Stomach (tissue), 9 donors: ENCODE measurements around the gene RSL24D1. TPM values are rescaled to one million over a fixed set of nuclear protein-coding genes. Genes with fewer than 3 reads are reported as not detected.
"Not testable (repeated sequence)": the region's sequence is repeated elsewhere in the genome, so short reads cannot be mapped to it uniquely, and the experiment has no call there.

Experiments
- DNase-seq, 2 donors: peaks; one replicate each; pipeline versions ENCODE4 v3.0.0 to v3.0.0-alpha.2; 2013 to 2019
- H3K27ac ChIP-seq, 5 donors: fragments of 200-600 bp in 4 of 5; sonication (generic) in 4 of 5; one replicate each; pipeline ENCODE4 v1.5.1; 2013 to 2019; ENCODE audit warnings: mild to moderate bottlenecking in 1 of 5, moderate library complexity in 1 of 5
- H3K27me3 ChIP-seq, 3 donors: fragments of 200-600 bp; sonication (generic); one replicate each; pipeline ENCODE4 v1.5.1; 2017 to 2019; ENCODE audit warnings: mixed run types in 1 of 3
- H3K36me3 ChIP-seq, 4 donors: fragments of 200-600 bp; sonication (generic); 1 replicate in 3 of 4; 2 replicates in 1 of 4; pipeline ENCODE4 v1.5.1; 2016 to 2019
- H3K4me1 ChIP-seq, 4 donors: fragments of 200-600 bp; sonication (generic); one replicate each; pipeline ENCODE4 v1.5.1; 2016 to 2019
- H3K4me3 ChIP-seq, 4 donors: fragments of 200-600 bp; sonication (generic) in 3 of 4; one replicate each; pipeline ENCODE4 v1.5.1; 2016 to 2019; ENCODE audit warnings: mild to moderate bottlenecking in 1 of 4
- H3K9me3 ChIP-seq, 4 donors: fragments of 200-600 bp; sonication (generic); one replicate each; pipeline ENCODE4 v1.5.1; 2016 to 2019
- CTCF ChIP-seq, 7 experiments: fragments of 450-650 bp in 4 of 7; fragments of 200-600 bp in 3 of 7; sonication (generic) in 3 of 7; IDR thresholded peaks; one replicate each; pipeline ENCODE4 v1.5.1; 2016 to 2019; ENCODE audit warnings: antibody characterized with exemption in 7 of 7, control low read depth in 2 of 7, mild to moderate bottlenecking in 1 of 7
- EP300 ChIP-seq: sonication (generic); formaldehyde crosslinking; IDR thresholded peaks from one replicate; pipeline ENCODE4 v1.6.1; 2017; ENCODE audit warnings: antibody characterized with exemption
- POLR2A ChIP-seq, 4 donors: fragments of 450-650 bp; IDR thresholded peaks; one replicate each; pipeline ENCODE4 v1.6.1; 2016; ENCODE audit warnings: antibody characterized with exemption in 4 of 4, control low read depth in 2 of 4, mild to moderate bottlenecking in 1 of 4, moderate library complexity in 1 of 4
- POLR2AphosphoS5 ChIP-seq, 3 donors: sonication (generic); formaldehyde crosslinking; IDR thresholded peaks; one replicate each; pipeline ENCODE4 v1.6.1; 2016; ENCODE audit warnings: antibody characterized with exemption in 3 of 3
- WGBS, 5 donors: extraction: QIAGEN DNeasy Blood & Tissue Kit in 3 of 5; methylation state at CpG; one replicate each; pipeline versions ENCODE4 v1.1.5 to v1.1.7; 2013 to 2018; 5-methylcytosine and 5-hydroxymethylcytosine counted together
- intact Hi-C: fragments of 100-400 bp; cut with DNase I; formaldehyde crosslinking; loops from one replicate; pipeline ENCODE4 v1.15.1; 2023; ENCODE audit warnings: low total_unique reads
- polyA plus RNA-seq, 3 donors: library from polyadenylated mRNA; stranded (reverse); fragments of 200-250 nt; gene quantifications; one replicate each; pipeline ENCODE4 v1.2.3, GENCODE V29; 2013
- total RNA-seq, 5 donors: library from RNA; depleted of rRNA; stranded (reverse); fragments of >200 nt; gene quantifications; one replicate each; pipeline versions ENCODE4 v1.1.0 to v1.2.3, GENCODE V29; 2014 to 2016
- donor health status: healthy with polysubstance abuse.
- donor health status: Bipolar disorder and iron deficiency.
- donor health status: healthy.

RSL24D1 gene
- total and polyA plus RNA-seq, 8 donors = 22.2 to 187 (median 87.5) TPM

GRCh38 chr15:55151631-55152030 lies 45.1 kb downstream of the RSL24D1 start:
- 49 to 60% (median 51%) methylated on average over 3 of the region's 3 CpGs for WGBS, 5 donors
- no peak for DNase-seq
- Histone ChIP-seq H3K27ac (no peak overlapping the region), H3K36me3 (no peaks in the 10 kb centered on the region), H3K4me3 (no peak overlapping the region), H3K4me1 (no peaks in the 10 kb centered on the region), H3K27me3 (no peaks in the 10 kb centered on the region), H3K9me3 (peaks cover 0 to 3% (median 0%) of the 10 kb centered on the region in 4 donors)
- TF ChIP-seq EP300 = no peak
- TF ChIP-seq POLR2A (IDR thresholded peaks at IDR 0.05) = no peak
- no peak for TF ChIP-seq CTCF (IDR thresholded peaks at IDR 0.05)
- TF ChIP-seq POLR2AphosphoS5 (IDR thresholded peaks at IDR 0.05) = no peak
- intact Hi-C loops = no loop called here

GRCh38 chr15:55143132-55143531 lies 53.6 kb downstream of the RSL24D1 start:
- H3K27me3 ChIP-seq, DNase-seq, H3K4me3 ChIP-seq, H3K27ac ChIP-seq, intact Hi-C loops, H3K9me3 ChIP-seq, H3K4me1 ChIP-seq, H3K36me3 ChIP-seq: not testable (repeated sequence)
- WGBS, 5 donors = 85 to 93% (median 89%) methylated on average over 7 to 8 of the region's 8 CpGs

GRCh38 chr15:55133972-55134371 lies 62.8 kb downstream of the RSL24D1 start:
- intact Hi-C loops = no loop called here
- no peak for TF ChIP-seq POLR2A (IDR thresholded peaks at IDR 0.05)
- TF ChIP-seq EP300 = no peak
- TF ChIP-seq CTCF (IDR thresholded peaks at IDR 0.05) = no peak
- TF ChIP-seq POLR2AphosphoS5 (IDR thresholded peaks at IDR 0.05) = no peak
- no peak overlapping the region for H3K27ac ChIP-seq
- no peaks in the 10 kb centered on the region for H3K27me3 ChIP-seq
- H3K36me3 ChIP-seq = no peaks in the 10 kb centered on the region
- WGBS, 5 donors = 69 to 86% (median 78%) methylated on average over 2 of the region's 2 CpGs
- H3K4me3 ChIP-seq = no peak overlapping the region
- peaks cover 0 to 25% (median 18%) of the 10 kb centered on the region in 4 donors for H3K9me3 ChIP-seq
- DNase-seq = no peak
- no peaks in the 10 kb centered on the region for H3K4me1 ChIP-seq

GRCh38 chr15:55132672-55133071 lies 64.1 kb downstream of the RSL24D1 start:
- intact Hi-C loops = no loop called here

More at GRCh38 chr15:55132672-55133071, 64.1 kb downstream of the RSL24D1 start:
- Histone ChIP-seq H3K36me3 (no peaks in the 10 kb centered on the region), H3K9me3 (peaks cover 0 to 25% (median 18%) of the 10 kb centered on the region in 4 donors), H3K4me1 (no peaks in the 10 kb centered on the region), H3K4me3 (no peak overlapping the region), H3K27me3 (no peaks in the 10 kb centered on the region), H3K27ac (no peak overlapping the region)
- DNase-seq = no peak
- 86 to 97% (median 92%) methylated on average over 2 of the region's 2 CpGs for WGBS, 5 donors
- no peak for TF ChIP-seq POLR2AphosphoS5 (IDR thresholded peaks at IDR 0.05)
- TF ChIP-seq CTCF (IDR thresholded peaks at IDR 0.05) = no peak
- no peak for TF ChIP-seq EP300
- no peak for TF ChIP-seq POLR2A (IDR thresholded peaks at IDR 0.05)

Other genes starting within 250 kb of the RSL24D1 start
- gene RAB27A, start 92.9 kb upstream of the RSL24D1 start, total RNA-seq = 10 to 100 TPM in 4 of 5 donors, 1 to 10 TPM in 1; 4.3 to 78.4 (median 56.7) TPM
- gene RAB27A, start 92.9 kb upstream of the RSL24D1 start, polyA plus RNA-seq = 100 to 1,000 TPM in 1 of 3 donors, 10 to 100 TPM in 2; 19.0 to 146 (median 59.5) TPM
- 10 to 100 TPM in 3 of 5 donors, 1 to 10 TPM in 2; 7.0 to 12.7 (median 11.2) TPM for gene PIGBOS1, start 122.2 kb upstream of the RSL24D1 start, total RNA-seq
- 10 to 100 TPM; 21.2 to 28.8 (median 23.8) TPM for gene PIGBOS1, start 122.2 kb upstream of the RSL24D1 start, polyA plus RNA-seq
- 10 to 100 TPM in 2 of 5 donors, 1 to 10 TPM in 2, under 1 TPM in 1; 0.58 to 21.2 (median 5.3) TPM for gene PIGB, start 122.3 kb upstream of the RSL24D1 start, total RNA-seq
- gene PIGB, start 122.3 kb upstream of the RSL24D1 start, polyA plus RNA-seq = 10 to 100 TPM in 1 of 3 donors, 1 to 10 TPM in 2; 6.3 to 12.8 (median 9.2) TPM
- gene CCPG1, start 211.4 kb upstream of the RSL24D1 start, total RNA-seq = 100 to 1,000 TPM in 1 of 5 donors, 10 to 100 TPM in 4; 15.9 to 119 (median 54.6) TPM
- 10 to 100 TPM; 15.1 to 17.3 (median 17.1) TPM for gene CCPG1, start 211.4 kb upstream of the RSL24D1 start, polyA plus RNA-seq
- 1 to 10 TPM in 3 of 5 donors, not detected in 2; 1.1 to 3.6 (median 2.8) TPM for gene PIERCE2, start 211.6 kb upstream of the RSL24D1 start, total RNA-seq
- gene PIERCE2, start 211.6 kb upstream of the RSL24D1 start, polyA plus RNA-seq = 10 to 100 TPM in 2 of 3 donors, 1 to 10 TPM in 1; 7.4 to 15.2 (median 12.2) TPM